Fibroblast of skin of abdomen (primary cell): ENCODE measurements around the gene MYH7B.

Experiments used
- DNase-seq: peaks from one replicate; pipeline ENCODE4 v3.0.0-alpha.2; 2013

The MYH7B gene

GRCh38 chr20:34977365-34978091 lies 21.9 kb downstream of the MYH7B start:
- DNase-seq: no peak

GRCh38 chr20:34978092-34978744 lies 22.6 kb downstream of the MYH7B start:
- DNase-seq: no peak

- no peak for DNase-seq
Observed at GRCh38 chr20:34979366-34980153, 23.9 kb downstream of the MYH7B start.

GRCh38 chr20:34980543-34981233 lies 25.0 kb downstream of the MYH7B start:
- DNase-seq: peak; percentile 8

- no peak for DNase-seq
Observed at GRCh38 chr20:34982270-34983088, 26.8 kb downstream of the MYH7B start.

- DNase-seq: no peak
Observed at GRCh38 chr20:34983089-34983820, 27.6 kb downstream of the MYH7B start.

GRCh38 chr20:34983995-34984735 lies 28.5 kb downstream of the MYH7B start:
- no peak for DNase-seq

GRCh38 chr20:34984756-34985261 lies 29.1 kb downstream of the MYH7B start:
- no peak for DNase-seq

- no peak for DNase-seq
Observed at GRCh38 chr20:34985461-34986310, 30.0 kb downstream of the MYH7B start.

- no peak for DNase-seq
Observed at GRCh38 chr20:34986311-34987287, 30.9 kb downstream of the MYH7B start.

GRCh38 chr20:34987288-34988190 lies 31.9 kb downstream of the MYH7B start:
- DNase-seq: no peak

- peak; percentile 3 for DNase-seq
Observed at GRCh38 chr20:34988191-34988540, 32.5 kb downstream of the MYH7B start.

GRCh38 chr20:34989118-34989517 lies 33.5 kb downstream of the MYH7B start:
- DNase-seq: no peak

- no peak for DNase-seq
Observed at GRCh38 chr20:34989670-34990069, 34.0 kb downstream of the MYH7B start.

- no peak for DNase-seq
Observed at GRCh38 chr20:34990231-34990630, 34.6 kb downstream of the MYH7B start.

- no peak for DNase-seq
Observed at GRCh38 chr20:34990661-34991214, 35.1 kb downstream of the MYH7B start.
